ENCODE results near the gene MTCL3.

- TF ChIP-seq CTCF (IDR thresholded peaks at IDR 0.05; ENCODE audit: extremely low read depth in 1 of 2, insufficient read depth in 1 of 2, low read depth in 1 of 2, low read length in 2 of 2): no peak
- no peak for TF ChIP-seq POLR2AphosphoS5 (IDR thresholded peaks at IDR 0.05; ENCODE audit: insufficient read depth, low read depth, low read length)
- no peak for TF ChIP-seq MYC (IDR thresholded peaks at IDR 0.05; ENCODE audit: low read depth, low read length)
- TF ChIP-seq POLR2A (IDR thresholded peaks at IDR 0.05; ENCODE audit: low read depth, low read length): no peak
These were observed 77.3 kb downstream of the MTCL3 start for GRCh38 chr6:127441881-127442280.
